ENCODE results near the gene ADAT1.
"Not testable (repeated sequence)": the region's sequence is repeated elsewhere in the genome, so short reads cannot be mapped to it uniquely, and the experiment has no call there.

The ADAT1 gene

DNA sequence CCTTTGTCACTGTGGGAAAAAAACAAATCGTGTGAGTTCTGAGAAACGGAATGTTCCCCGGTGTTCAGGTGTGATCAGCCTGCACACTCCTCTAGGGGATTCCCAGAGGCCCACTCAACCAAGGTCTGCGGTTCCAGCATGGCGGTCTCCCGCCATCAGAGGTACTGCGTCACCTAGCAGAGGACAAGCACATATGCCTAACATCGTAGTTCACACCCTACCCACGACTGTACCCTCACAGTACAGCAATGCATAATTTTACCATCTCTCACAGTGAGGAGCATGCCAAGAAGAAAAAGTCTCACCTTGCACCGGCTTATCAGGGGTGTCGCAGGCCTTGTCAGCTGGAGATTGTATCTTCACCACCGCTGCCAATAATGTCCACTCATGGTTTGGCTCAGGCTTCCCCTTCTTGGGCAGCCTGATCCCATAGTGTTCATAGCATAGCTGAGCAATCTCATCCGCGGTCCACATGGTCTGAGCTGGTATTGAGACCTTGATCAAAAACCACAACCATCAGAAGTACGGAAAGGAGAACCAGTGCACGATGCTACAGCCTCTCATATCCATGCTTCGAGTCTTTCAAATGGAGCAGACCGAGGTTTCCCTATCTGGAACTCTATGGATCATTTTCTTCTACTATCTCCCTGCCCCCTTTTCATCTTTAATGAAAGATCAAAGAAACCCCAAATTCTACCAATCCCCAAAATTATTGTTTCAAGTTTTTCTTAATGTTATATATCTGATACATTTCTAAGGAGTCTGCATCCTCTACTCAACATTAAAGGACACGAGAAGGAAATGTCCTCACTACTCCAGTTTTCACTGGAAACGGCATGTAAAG is 2.5 kb downstream of the ADAT1 start:
- no peak for DNase-seq (ENCODE audit: low read depth, low spot score)

DNA sequence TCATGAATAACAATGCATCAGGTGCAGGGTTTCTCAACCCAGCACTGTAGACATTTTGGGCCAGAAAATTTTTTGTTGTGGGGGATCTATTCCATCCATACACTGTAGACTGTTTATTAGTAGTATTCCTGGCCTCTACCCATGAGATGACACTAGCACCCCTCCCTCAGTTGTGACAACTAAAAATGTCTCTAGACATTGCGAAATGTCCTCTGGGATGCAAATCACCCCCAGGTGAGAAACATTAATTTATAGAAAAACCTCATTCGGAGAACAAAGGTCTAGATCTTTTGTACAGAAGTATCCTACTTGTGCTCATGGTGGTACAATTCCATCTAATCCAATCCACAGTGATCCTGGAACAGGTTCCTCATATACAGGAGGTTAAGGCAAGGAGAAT is 4.3 kb downstream of the ADAT1 start:
- no peak for DNase-seq (ENCODE audit: low read depth, low spot score)

DNA sequence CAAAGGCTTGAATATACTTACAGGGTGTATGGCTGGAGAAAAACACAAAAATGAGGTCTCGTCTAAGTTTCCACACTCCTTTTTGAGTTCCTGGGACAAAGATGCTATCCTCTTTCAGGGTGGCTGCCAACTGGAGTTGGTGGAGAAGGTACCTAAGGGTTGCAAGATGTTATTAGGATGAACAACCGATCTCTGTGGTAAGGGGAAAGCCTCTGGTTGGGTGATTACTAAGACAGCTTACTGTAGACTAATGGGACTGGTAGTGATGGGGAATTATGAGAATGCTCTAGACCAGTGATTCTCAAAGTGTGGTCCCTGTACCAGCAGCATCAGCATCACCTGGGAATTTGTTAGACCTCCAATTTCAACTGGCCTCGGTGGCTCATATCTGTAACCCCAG is 6.0 kb downstream of the ADAT1 start:
- DNase-seq (ENCODE audit: low read depth, low spot score), result no peak

DNA sequence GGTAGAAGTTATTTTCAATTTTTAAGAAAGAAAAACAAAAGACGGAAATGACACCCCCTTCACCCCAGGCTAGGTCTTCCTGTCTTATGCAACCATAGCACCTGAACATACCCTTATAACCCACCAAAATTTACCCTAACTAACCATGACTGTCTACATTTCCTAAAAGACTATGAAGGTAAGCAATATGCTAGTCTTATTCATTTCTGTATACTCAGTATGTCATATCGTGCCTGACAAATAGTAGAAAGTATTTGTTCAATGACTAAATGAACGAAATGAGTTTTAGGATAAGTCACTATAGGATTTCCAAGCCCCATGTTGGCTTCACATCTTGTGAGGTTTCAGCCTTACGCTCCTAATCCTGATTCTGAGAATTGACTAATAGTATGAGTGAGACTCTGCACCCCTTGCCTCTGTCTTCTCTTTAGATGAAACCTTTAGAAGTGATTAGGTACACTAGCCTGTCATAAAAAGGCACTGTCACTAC is 6.5 kb downstream of the ADAT1 start:
- no peak for DNase-seq (ENCODE audit: low read depth, low spot score)

DNA sequence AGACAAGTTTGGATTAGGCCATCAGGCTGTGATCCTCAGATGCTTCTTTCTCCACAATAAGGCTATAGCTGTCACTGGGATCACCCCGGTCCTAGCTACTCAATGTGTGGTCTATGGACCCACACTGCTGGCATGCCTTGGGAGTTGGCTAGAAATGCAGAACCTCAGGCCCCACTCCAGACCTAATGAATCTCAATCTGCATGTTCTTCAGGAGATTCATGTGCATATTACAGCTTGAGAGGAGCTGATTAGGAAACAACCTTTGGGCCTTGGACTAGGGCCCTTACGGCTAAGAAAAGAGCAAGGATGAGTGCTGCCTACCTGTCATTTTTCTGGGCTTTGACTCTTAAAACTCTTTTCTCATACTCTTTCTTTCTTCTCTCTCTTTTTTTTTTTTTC is 7.5 kb downstream of the ADAT1 start:
- DNase-seq (ENCODE audit: low read depth, low spot score), result no peak

DNA sequence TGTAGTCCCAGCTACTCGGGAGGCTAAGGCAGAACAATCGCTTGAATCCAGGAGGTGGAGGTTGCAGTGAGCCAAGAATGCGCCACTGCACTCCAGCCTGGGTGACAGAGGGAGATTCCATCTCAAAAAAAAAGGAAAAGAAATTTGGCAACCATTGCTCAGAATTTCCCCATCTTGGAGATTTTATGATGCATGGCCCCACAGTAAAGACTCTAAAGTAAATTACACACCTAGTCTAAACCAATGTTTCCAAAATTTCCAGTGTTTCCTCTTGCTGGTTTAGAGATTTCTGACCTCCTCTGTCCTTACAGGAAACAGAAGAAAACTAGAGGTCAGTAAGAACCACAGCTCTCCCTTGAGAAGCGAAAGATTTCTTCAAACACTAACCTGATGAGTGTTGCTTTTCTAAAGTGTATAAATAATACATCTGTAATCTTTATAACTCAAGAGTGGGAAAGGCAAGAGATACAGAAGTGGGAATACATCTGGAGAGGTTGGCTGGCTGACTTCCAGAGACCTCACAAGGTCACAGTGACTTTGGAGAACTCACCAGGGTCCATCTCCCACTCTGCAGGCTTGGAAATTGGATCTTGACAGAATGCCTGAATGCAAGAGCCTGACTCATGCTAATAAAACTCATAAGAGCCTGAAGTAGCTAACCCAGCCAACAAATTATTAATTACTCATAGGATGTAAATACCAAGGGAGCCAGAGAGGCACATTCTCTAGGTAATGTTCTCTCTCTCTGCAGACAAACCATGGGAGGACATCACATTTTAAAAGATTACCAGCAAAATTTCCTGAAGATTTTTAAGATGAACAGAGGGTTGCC is 8.8 kb downstream of the ADAT1 start:
- no peak for DNase-seq (ENCODE audit: low read depth, low spot score)

DNA sequence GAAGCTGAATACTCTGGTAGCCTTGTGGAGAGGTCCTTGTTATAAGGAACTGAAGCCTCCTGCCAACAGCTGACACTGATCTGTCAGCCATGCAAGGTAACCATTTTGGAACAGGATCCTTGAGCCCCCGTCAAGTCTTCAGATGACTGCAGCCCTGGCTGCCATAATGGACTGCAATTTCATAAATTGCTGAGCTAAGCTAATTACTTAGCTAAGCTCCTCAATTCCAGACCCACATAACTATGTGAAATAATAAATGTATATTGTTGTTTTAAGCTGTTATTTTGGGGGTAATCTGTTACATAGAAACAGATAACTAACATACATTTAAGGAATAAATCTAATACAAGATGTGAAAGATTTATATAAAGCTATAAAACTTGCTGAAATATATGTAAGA is 16.6 kb downstream of the ADAT1 start:
- no peak for DNase-seq (ENCODE audit: low read depth, low spot score)

DNA sequence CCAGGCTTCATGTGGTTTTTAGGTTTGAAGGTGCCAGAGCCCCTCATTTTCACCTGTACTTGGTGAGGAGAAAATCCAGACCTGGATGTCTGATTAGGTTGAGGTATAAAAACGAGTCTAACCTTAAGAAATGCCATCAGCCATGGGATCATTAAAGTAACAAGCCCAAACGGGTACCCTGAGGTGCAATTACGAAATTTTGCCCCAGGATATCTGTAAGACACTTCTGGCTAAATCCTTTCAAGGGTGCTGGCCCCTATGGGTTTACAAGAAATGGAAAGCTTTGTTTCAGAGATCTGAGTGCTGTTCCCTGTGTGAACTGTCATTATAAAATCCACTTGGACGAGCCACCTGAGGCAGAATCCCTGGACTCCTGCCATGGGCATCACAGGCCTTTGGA is 19.8 kb downstream of the ADAT1 start:
- no peak for DNase-seq (ENCODE audit: low read depth, low spot score)

DNA sequence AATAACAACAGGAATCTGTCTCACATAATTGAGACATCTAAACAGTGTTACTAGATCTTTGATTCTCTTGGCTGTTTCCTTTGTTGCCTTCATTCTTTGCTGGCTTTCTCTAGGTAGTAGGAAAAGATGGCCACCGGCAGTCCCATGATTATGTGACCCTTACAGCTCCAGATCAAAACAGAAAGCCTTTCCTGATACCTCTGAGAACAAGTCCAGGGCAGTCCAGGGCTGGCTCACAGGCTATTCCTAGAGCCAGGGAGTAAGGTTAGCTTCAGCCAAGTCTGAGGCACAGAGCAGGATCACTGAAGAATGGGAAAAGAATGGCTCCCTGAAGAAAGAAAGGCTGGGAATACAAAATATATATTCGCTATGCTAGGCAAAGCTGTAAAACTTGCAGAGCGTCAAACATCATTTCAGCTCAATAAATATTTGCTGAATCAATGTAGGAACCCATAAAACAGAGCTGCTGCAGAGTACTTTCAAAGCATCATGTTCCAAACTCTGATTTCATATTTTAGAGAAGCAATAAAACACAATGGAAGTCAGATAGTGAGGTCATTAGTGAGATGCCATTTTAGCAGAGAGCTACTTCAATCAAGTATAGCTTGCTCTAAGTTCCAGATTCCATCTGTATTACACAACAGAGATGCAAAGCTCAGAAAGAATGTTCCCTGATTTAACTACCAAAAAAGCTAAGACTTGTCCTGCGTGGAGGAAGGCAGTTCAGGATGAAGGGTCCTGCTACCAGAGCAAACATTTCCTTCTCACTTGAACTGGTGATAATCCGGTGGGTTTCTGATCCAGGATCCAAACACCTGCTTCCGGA is 23.4 kb downstream of the ADAT1 start:
- DNase-seq (ENCODE audit: low read depth, low spot score), result no peak

DNA sequence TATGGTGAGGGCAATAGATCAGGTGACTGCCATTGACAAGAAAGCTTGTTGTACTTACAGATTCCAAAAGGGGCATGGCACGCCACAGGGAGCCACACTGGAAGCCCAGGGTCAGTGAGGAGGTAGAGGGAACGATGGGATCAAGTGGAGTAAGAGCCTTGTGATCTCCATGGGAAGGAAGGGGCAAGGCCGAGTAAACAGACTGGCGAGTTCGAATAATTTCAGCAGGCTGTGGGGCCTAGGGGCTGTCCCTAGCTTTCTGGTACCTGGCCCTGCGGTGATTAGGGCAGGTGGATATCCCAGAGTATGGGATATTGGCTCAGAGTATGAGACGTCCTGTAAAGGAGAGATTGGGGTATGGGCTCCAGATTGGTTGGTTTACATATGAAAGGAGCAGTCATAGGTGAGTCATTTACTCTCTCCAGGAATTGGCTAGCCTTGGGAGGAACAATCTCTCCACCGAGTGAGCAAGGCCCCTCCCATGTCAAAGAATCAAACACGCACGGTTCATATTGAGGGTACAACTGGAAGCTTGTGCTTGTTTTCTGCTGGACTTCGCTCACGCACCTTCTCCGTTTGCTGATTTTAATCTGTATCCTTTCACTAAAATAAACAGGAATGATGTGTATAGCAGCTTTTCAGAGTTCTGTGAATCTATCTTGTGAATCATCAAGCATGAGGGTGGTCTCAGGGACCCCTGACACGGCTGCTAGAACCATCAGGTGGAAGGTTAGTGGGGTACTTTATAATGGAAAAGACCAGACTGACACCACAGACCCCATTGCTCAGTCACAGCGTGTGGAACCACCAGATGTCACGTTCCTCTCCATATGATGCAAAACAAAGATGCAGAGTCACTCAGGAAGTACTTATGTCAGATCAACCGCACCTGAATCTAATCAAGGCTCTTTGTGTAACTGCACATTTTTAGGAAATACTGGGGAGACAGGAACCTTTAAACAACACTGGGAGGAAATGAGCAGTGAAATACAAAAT is 29.0 kb downstream of the ADAT1 start:
- no peak for DNase-seq (ENCODE audit: low read depth, low spot score)

DNA sequence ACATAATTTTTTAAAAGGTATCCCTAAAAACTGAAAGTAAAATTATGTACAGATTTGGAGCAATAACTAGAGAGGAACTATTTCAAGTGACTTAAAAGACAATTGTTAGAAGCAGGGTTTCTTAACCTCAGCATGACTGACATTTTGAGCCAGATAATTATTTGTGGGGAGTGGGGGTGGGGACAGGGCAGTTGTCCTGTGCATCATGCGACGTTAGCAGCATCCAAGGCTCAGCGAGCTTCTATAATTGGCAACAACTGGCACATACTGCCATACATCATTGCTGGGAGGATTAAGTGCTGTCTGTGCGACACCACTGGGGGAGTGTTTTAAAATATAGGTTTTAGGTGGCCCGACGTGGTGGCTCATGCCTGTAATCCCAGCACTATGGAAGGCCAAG is 29.8 kb downstream of the ADAT1 start:
- DNase-seq (ENCODE audit: low read depth, low spot score), result no peak

DNA sequence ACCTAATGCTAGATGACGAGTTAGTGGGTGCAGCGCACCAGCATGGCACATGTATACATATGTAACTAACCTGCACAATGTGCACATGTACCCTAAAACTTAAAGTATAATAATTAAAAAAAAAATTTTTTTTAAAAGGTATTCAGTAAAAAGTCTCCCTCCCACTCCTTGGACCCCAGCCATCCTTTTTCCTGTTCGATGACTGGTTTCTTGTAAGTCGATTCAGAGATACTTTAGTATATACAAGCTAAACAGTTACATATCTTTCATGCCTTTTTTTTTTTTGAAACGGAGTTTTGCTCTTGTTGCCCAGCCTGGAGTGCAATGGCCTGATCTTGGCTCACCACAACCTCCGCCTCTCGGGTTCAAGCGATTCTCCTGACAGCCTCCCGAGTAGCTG is 31.2 kb downstream of the ADAT1 start:
- DNase-seq (ENCODE audit: low read depth, low spot score), result not testable (repeated sequence)

DNA sequence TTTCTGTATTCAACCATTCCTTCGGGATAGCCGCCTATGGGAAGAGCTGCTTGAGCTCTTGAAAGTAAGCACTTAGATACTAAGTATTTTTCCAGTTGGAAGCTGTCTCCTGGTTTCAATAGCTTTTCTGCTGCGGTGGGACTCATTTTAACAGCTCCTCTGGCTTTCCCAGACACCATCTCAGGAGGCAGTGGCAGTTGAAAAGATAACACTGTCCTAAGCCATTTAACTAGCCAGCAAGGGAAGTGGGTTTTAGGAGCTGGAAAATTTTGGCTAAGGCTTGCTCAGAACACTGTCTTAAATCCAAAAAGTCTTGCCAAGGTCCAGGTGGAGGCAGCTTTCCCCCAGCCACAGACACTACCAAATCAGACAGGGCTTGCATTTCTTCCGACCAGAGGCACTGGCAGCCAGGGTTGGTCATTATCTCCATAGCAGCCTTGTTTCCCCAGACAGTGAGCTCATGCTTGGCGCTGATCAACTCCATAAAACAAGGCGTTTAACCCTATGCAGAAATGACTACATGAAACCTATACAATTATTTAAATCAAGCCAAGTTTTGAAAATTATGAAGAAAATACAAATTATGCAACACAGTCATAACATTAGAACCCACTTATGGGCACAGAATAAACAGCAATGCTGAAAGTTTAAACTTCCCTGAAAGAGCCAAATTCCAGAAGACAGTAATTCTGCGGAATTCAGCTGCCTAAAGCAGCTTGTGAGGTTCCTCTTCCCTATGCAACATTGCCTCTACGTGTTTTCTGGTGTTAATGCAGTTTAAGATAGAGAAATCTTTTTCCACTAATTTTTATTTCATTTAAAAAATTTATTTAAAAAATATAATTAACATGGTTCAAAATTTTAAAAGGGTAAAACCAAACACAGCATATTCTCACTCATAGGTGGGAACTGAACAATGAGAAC is 31.9 kb downstream of the ADAT1 start:
- DNase-seq (ENCODE audit: low read depth, low spot score), result no peak

DNA sequence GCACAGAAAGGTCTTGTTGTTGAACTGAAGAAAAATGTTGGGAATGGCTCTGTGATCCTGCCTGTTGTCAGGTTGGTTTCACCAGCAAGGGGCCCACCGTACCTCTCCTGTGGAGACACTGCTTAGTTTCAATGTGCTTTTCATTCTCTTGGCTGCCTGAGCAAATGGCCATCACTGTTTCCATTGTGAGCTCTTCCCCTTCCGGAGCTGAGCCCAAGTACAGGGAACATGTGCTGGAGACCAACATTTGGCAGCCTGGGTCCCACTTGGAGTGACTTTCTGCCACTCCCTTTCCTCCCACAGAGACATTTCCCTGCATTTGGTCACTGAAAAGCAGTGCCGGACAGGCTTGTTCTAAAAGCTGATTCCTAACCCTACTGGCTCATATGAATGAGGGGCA is 33.8 kb downstream of the ADAT1 start:
- DNase-seq (ENCODE audit: low read depth, low spot score), result no peak

DNA sequence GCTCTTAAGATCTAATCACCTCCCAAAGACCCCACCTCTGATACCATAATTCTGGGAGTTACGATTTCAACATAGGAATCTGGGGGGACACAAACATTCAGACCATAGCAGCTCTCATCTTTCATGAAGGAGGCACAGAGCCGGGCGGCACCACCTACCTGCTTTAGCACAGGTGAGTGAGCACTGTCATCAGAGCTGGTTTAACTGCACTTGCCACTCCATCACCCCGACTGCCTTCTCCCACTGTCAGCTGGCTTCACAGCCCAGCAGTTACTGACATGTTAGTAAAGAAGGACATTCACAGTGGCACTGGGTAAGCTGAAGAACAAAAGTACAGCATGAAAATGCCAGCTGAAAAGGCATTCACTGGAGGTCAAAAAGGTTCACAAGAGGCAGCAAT is 34.4 kb downstream of the ADAT1 start:
- no peak for DNase-seq (ENCODE audit: low read depth, low spot score)

DNA sequence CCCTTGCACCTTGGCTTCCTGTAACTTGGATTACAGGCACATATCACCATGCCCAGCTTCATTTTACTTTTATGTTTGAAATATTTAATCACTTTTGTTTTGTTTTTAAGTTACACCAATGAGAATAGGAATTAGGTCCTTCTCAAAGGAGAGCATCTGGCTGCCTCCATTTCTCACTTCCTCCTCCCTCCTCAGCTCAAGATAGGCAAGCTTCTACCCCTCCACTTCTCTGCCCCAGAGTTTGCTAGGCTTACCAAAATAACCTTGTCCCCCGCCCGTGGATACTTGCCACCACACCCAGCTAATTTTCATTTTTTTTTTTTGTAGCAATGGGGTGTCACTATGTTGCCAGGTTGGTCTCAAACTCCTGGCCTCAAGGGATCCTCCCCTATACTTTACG is 39.0 kb downstream of the ADAT1 start:
- DNase-seq (ENCODE audit: low read depth, low spot score), result no peak

DNA sequence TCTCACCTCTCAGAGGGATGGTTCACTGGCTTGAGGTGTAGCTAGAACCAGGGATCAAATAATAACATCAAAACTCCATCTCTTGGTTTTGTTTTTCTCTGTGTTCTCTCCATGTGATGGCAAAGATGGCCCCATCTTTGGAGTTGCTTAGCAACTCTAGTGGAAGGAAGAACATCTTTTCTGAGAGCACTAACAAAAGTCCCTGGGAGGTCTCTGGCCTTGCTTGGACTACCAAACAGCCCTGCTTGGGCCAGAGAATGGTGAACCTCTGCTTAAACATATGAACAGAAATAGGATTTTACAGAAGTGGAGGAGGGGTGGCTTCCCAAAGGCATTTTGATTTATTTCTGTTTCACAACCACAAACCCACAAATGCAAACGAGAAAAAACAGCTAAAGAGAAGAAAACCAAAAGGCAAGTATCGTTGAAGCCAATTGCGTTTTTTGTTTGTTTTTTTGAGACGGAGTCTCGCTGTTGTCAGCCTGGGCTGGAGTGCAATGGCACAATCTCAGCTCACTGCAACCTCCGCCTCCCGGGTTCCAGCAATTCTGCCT is 43.7 kb downstream of the ADAT1 start:
- no peak for DNase-seq (ENCODE audit: low read depth, low spot score)

DNA sequence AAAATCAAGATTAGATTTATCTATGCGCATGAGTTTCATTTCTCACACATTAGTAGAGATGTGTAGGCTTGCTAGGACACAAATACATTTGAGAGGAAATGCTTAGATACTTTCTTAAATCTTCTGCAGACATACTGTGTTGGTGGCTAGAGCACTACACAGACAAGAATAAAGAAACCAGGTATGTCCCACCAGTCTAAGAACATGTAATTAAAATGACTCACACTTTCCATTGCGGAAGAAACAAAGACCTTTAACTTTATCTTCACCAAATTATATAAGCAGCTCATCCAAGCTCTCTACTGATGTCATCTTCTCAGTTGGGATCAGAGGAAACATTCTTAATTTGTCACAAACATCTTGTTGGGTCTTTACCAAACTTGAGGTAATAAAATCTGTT is 44.4 kb downstream of the ADAT1 start:
- DNase-seq (ENCODE audit: low read depth, low spot score), result no peak

DNA sequence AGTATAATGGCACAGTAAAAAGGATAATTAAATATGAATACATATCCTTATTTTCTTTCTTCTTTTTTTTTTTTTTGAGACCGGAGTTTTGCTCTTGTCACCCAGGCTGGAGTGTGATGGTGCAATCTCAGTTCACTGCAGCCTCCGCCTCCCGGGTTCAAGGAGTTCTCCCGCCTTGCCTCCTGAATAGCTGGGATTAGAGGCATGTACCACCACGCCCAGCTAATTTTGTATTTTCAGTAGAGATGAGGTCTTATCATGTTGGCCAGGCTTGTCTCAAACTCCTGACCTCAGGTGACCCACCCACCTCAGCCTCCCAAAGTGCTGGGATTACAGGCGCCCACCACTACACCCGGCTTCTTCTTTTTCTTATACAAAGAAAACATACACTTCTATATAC is 44.9 kb downstream of the ADAT1 start:
- no peak for DNase-seq (ENCODE audit: low read depth, low spot score)
